NCI-H748 treated with DMSO at 0.1 percent for 48 hours (cell line): ENCODE data around the gene MTIF2.
"Not testable (repeated sequence)": the region's sequence is repeated elsewhere in the genome, so short reads cannot be mapped to it uniquely, and the experiment has no call there.

Experiments used
- DNase-seq: peaks from one replicate; lab custom pipeline; 2025; lab: John Stamatoyannopoulos, UW

Gene MTIF2

DNA sequence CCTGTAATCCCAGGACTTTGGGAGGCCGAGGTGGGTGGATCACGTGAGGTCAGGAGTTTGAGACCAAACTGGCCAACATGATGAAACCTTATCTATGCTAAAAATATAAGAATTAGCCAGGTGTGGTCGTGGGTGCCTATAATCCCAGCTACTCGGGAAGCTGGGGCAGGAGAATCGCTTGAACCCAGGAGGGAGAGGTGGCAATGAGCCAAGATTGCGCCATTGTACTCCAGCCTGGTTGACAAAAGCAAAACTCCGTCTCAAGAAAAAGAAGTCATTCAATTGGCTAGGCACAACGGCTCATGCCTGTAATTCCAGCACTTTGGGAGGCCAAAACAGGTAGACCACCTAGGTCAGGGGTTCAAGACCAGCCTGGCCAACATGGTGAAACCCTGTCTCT is 27.4 kb downstream of the MTIF2 start:
- not testable (repeated sequence) for DNase-seq

DNA sequence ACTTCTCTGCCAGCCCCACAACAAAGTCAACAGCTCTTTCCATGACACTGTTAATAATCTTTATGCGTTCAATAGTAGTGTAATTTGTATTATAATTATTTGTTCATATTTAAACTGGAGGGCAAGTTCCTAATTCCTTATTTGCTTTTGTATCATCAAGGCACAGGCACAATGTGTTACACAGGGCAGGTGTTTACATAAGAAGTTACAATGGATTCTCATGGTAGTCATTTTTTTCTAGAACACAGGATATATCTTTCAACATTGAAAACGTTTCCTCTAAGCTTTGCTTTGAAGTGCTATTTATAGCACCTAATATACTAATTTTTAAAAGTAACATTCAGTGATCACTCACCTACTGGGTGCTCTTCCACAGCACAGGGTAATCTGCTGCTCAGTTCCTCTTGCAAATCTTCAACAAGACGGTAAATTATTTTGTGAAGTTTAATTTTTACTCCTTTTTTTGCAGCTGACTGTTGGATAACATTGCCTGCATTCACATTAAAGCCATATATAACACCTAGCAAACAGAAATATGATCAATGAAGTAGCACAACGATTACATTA is 29.3 kb downstream of the MTIF2 start:
- DNase-seq, result no peak

DNA sequence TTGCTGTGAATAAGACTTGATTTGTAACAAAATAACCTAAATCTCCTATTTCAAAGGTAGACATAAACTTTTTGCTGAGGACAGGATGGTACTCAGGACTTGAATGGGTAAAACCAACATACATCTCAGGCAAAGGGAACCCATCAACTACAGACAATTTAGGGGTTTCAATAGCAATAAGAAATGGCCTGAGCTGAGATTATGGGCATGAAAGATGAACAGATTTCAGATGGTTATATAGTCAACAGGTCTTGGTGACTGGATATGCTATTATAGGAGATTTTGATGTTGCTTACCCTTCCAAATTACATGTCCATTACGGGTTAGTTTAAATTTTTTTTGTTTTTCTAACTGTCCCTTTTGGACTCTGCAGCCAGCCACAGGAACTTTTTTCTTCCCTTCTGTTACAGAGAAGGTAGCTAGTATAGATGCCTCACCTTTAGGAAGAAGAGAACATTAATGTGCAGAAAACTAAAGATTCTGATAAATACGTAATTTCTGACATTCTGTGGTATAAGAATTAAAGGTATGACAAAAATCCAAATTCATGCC is 32.0 kb downstream of the MTIF2 start:
- no peak for DNase-seq

DNA sequence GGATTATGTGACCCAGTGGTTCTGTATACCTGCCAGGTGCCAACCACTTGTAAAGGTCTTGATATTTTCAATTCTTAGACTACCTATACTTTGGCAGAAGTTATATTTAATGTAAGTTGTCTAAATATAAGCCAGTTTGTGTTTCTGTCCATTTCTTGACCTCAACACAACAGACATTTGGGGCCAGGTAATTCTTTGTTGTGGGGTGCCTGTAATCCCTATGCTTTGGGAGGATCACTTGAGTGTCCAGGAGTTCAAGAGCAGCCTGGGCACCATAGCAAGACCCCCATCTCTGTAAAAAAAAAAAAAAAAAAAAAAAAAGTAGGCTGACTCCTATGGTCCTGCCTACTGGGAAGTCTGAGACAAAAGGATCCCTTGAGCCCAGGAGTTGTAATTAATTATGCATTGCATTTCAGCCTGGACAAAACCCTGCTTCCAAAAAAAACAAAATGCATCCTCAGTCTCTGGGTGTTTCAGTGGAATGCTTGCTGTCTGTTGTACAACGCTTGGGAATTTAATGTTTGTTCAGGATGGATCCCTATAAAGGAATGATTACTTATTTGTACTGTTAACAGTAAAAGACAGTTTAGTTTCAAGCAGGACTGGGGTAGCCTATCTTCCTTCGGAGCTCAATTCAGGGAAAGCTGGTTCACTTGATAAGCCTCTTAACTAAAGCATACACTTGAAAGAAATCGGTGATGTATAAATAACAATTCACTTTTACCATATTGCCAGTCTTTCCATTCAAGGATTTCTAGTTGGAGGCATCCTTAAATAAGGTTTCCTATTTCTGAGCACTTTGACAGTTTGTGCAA is 33.1 kb downstream of the MTIF2 start:
- no peak for DNase-seq

DNA sequence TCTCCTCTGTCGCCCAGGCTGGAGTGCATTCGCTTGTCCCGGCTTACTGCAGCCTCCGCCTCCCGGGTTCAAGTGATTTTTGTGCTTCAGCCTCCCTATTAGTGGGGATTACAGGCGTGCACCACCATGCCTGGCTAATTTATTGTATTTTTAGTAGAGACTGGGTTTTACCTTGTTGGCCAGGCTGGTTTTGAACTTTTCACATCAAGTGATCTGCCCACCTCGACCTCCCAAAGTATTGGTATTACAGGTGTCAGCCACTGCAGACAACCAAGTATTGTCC is 35.4 kb downstream of the MTIF2 start:
- no peak for DNase-seq

DNA sequence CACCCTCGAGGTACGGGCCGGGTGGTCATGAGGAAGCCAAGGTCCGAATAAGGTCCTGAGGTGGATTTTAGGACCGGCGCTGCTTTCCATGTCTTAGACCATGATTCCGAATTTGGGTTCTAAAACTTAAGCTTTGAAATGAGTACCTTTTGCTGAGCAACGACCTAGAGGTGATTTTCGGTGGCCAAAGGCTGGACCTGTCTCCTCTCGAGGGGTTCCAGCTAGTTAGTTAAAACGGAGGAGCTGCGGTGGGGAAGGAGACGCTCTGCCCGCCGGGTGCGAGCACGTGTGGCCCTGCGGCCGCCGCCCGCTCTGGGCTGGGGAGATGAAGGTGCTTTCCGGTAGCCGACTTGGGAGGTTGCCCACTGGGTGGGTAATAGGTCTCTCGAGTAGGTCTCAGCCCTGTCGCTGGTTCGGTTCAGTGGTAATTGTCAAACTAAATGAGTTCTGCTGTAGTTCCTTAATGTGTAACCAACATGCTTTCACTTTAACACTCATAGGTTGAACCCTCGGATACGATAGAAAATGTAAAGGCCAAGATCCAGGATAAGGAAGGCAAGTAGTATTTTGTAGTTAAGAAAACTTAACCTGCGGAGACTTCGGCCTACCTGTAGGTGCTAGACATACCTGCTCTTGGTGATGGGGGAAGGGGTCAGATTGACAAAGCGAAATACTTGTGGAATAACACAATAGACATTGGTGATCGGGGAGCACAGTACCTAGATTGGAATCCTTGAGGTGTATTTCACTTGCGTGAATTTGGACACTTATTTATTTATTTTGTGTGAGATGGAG is 36.0 kb downstream of the MTIF2 start:
- DNase-seq, result no peak

DNA sequence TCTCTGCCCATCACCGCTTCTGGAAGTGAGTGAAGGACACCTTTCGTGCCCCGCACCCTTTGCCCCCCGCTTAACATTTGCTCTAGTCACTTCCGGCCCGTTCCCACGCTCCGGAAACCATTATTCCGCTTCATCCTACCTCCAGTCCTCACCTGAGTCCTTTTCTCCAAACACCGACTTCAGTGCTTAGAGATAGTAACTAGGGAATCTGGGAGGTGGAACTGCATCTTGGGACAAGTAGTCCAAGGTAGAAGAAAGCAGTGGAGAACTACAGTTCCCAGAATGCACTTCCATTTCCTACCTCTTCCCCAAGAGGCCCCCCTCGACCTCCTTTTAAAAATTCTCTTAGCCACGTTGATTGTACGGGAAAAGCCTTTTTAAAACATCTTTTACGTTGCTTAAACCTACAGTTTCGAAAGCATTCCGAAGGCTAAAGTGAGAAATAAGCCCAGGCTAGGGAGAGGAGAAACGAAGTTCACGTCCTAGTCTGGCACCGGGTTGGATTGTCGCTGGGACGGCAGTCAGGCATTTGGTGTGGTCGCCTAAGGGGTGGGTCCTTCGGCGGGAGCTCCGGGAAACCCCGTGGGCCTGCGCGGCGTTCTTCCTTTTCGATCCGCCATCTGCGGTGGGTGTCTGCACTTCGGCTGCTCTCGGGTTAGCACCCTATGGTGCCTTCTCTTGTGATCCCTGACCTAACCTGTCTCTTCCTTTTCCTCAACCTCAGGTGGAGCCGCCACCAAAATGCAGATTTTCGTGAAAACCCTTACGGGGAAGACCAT is 36.8 kb downstream of the MTIF2 start, which contains the start of the genes CLHC1 and RPS27A:
Gene CLHC1, minus strand, starts transcription at position 210 of the 779 bp plus-strand sequence. CDS start 9,882 bp downstream, outside the sequence.
Gene RPS27A, plus strand, starts transcription at position 605 of the 779 bp plus-strand sequence. Its CDS starts 137 bp downstream, at position 742.
- peak; percentile 91 for DNase-seq

DNA sequence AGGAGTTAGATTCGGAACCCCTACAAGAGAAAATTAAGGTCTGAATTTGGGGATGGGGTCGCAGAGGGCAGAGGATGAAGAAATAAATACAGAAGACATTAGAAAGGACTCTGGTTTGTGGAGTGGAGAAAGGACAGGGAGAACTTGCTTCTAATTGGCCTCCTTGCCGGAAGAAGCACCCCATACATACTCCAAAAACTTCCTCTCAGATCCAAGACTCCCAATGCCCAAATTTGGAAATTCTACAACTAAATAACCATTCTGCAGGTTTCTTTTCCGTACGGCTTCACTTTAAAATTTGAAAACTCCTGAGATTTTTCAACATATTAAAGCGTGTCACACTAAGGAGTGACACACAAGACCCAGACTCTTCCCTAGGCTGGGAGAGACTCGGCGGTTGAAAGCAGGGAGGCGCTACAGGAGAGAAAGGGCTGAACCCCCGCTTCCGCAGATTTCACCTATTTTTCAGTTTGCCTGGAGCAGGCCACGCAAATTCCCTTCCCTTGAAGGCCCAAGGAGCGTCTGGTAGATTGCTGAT is 37.4 kb downstream of the MTIF2 start:
- no peak for DNase-seq

DNA sequence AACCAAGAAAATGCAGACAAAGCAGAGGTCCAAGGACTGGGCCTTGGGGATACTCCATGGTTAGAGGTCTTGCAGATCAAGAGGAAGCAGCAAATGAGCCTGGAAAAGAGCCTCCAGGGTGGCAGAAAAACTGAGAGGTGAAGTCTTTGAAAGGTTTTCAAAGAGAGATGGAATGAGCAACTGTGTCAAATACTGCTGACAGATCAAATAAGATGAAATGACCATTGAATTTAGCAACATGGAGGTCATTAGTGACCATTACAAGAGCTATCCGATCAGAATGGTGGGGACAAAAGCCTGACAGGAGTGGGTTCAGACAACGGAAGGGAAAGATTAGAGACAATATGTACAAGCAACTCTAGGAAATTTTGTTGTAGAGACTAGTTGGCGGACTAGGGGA is 38.5 kb downstream of the MTIF2 start:
- no peak for DNase-seq

DNA sequence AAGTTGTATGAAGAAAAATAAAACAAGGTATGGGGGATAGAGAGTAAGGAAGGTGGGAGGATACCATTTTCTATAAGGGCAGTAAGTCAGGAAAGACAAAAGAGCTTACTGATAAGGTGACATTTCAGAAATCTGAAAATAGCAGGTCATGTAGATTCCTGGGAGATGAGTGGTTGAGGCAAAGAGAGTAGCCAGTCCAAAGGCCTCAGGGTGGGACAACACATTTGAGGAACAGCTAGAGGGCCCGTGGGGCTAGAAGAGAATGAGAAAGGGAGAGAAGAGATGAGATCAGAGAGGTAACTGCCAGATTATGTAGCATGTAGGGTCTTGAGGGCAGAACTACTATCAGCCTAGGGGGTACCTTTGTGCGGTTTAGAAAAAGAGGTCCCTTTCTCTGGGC is 39.8 kb downstream of the MTIF2 start:
- DNase-seq, result no peak

DNA sequence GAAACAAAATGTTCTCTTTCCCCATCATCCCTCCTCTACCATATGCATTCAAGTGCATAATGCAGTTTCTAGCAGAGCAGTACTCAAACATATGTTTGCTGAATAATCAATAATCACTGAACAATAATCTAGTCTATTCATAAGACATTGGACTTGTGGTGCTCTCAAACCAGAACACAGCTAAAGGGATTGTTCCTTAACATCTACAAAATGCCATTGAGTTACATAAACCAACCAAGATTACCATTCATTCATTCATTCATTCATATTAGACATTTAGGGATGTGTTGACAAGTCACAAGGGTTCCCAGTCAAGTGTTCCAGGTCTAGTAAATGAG is 40.8 kb downstream of the MTIF2 start:
- no peak for DNase-seq

DNA sequence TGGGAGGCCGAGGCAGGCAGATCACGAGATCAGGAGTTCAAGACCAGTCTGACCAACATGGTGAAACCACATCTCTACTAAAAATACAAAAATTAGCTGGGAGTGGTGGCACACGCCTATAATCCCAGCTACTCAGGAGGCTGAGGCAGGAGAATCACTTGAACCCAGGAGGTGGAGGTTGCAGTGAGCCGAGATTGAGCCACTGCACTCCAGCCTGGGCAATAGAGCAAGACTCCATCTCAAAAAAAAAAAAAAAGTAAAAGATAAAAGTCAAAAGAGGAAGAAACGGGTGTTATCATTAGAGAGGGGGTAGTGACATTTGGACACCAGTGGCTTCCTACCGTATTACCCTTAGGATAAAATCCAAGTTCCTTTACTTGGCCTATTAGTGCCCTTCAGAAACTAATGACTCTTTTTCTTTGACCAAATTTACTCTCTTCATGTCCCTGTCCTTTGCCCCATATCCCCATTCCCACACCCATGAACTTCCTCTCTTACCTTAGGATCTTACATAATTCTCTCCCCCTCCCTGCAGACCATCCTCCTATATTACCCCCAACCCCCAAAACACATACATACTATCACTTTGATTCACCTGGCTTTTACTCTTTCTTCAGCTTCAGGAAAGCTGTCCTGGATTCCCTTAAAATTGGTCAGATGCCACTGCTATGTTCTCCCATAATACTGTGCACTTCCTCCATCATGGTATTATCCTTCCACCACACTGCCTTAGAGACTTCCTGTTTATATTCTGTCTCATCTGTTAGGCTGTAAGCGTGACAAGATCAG is 41.4 kb downstream of the MTIF2 start:
- not testable (repeated sequence) for DNase-seq

DNA sequence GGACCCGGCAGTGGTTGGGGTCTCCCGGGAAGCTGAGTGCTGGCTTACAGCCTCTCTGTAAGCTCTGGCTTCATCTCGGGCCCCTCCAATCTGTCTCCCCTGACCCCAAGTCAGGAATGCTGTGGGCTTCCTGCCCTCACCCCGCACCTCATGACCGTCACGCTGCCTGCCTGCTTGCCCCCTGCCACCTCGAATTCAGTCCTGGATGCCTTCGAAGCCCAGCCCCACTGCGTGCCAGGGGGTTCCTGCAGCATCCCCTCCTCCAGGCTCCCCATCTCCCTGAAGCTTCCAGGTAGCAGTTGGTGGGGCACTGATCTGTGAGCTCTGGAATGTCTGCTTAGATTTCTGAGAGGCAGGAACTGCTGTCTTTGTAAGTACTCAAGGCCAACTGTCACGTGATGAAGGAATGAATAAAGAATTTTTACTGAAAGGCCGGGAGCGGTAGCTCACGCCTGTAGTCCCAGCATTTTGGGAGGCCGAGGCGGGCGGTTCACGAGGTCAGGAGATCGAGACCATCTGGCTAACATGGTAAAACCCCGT is 43.5 kb downstream of the MTIF2 start:
- DNase-seq, result no peak

DNA sequence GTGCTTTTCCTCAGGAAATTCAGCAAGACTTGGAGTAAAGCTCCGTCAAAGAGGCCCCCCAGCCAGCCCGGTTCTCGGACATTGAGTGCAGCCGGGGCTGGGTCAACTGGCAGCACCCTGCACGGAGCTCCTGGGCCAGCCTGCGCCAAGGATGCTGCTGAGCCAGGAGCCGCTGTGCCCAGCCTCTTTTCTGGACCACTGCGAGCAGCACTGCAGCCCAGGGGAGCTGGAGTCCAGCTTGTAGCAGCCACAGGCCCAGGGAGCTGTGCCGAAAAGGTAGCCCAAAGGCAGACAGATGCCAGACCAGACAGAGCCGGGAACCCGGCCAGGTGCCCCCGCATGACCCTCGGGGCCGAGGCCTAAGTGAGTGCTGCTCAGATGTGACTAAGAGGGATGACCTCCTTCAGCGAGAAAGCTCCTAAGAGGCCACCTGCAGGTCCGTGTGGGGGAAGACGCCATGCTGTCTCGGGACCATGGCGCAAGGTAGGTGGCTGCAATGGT is 44.2 kb downstream of the MTIF2 start:
- no peak for DNase-seq

DNA sequence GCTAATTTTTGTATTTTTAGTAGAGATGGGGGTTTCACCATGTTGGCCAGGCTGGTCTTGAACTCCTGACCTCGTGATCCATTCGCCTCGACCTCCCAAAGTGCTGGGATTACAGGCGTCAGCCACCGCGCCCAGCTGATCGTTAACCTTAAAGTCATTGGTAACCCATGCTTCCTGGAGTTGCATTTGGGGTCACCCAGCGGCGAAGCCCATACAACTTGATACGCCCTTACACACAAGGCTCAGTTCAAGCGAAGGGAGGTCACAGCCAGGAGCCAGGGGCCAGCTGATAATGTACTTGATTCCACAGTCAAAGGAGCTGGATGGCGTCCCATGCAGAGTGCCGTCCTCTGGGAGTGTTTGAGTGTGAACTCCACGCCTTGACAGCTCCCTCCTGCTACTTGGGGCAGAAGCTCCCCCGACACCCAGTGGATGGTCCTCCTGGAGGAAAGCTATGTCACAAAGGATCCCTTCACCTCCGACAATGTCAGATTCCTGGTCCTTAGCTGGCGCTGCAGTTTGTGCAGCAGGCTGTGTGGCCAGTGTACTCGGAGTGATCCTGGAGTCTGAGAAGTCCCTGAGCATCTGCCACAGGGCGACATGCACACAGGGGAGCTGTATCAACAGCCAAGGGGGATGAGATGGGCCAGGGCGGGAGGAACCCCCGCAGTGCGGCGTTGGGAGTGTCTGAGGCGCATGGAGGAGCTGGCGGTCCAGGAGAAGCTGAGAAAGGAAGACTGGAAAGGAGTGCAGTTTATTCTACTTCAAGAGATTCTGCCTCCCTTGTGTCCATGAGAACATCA is 44.9 kb downstream of the MTIF2 start:
- no peak for DNase-seq

DNA sequence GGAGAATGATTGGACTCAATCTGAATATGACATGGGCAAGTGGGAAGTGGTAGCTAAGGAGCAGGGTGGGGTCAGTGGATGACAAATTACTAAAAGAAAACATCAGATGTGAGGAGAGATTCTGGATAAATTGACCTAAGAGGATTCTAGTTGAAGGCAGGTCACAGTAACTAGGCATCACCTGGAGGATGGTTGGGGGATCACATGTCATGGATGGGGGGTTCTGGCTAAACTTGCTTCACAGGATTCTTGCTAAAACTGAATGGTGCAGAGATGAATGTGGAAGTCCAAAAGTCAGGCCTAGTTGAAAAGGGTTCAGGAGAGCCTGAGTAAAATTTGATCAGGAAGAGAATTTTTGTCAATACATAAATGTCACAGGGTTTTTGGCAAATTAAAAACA is 55.2 kb downstream of the MTIF2 start:
- no peak for DNase-seq

DNA sequence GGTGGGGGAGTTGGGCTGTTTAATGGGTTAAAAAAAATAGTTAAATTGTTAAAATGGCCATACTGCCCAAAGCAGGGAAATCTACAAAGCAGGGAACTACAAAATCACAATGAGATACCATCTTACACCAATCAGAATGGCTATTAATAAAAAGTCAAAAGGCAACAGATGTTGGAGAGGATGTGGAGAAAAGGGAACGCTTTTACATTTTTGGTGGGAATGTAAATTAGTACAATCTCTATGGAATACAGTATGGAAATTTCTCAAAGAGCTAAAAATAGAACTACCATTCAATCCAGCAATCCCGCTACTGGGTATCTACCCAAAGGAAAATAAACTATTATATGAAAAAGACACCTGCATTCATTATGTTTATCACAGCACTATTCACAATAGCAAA is 64.1 kb downstream of the MTIF2 start:
- DNase-seq, result no peak

DNA sequence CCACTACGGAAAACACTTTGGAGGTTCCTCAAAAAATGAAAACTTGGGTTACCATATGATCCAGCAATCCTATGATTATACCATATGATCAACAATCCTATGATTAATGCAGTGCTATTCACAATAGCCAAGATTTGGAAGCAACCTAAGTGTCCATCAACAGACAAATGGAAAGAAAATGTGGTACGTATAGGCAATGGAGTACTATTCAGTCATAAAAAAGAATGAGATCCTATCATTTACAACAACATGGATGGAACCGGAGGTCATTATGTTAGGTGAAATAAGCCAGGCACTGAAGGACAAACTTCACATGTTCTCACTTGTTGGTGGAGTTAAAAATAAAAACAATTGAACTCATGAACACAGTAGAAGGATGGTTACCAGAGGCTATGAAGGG is 64.5 kb downstream of the MTIF2 start:
- no peak for DNase-seq

DNA sequence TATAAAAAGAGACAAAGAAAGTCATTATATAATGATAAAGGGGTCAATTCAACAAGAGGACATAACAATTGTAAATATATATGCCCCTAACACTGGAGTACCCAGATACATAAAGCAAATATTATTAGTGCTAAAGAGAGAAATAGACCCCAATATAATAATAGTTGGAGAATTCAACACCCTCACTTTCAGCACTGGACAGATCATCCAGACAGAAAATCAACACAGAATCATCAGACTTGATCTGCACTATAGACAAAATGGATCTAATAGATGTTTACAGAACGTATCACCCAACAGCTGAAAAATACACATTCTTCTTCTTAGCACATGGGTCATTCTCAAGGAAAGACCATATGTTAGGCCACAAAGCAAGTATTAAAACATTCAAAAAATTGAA is 68.6 kb downstream of the MTIF2 start:
- DNase-seq, result no peak

DNA sequence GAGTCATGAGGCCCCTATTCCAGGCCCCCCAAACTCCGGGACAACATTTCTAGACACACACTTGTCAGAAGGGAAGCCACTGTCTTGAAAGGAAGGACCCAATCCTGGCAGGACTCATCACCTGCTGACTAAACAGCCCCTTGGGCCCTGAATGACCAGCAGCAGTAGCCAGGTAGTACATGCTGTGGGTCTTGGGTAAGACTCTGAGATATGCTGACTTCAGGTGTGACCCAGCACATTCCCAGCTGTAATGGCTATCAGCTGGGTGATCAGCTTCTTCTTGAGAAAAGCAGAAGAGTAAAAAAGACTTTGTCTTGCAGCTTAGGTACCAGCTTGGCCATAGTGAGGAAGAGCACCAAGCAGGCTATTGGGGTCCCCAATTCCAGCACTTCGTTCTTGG is 72.5 kb downstream of the MTIF2 start:
- DNase-seq, result no peak
